SK-N-SH (cell line): ENCODE measurements around the gene CCAR1. TPM values are rescaled to one million over a fixed set of nuclear protein-coding genes. Genes with fewer than 3 reads are reported as not detected.

Experiments used
- CTCF ChIA-PET: fragments of 300-600, 350-600 bp; formaldehyde crosslinking; extraction: SDS; loops from one replicate; lab custom pipeline; 2021; lab: Yijun Ruan, JAX
- POLR2A ChIA-PET: fragments of 350-600 bp; sonication (Branson Sonifier 250); formaldehyde crosslinking; extraction: SDS; loops from one replicate; lab custom pipeline; 2020; ENCODE audit warnings: antibody characterized with exemption, inconsistent platforms; lab: Yijun Ruan, JAX
- DNase-seq: peaks from one replicate; pipeline ENCODE4 v3.0.0; 2012
- H2AFZ ChIP-seq: fragments of 200-600 bp; sonication (generic); 2 replicates; pipeline ENCODE4 v1.8.1; 2016; ENCODE audit warnings: antibody characterized with exemption, mild to moderate bottlenecking, low read depth
- H3F3A ChIP-seq: fragments of 200-600 bp; sonication (generic); replicated peaks from 2 replicates; pipeline ENCODE3; 2016; ENCODE audit warnings: antibody characterized with exemption, mild to moderate bottlenecking; ENCODE audit not compliant: insufficient read depth
- H3K27ac ChIP-seq, 2 experiments: fragments of 200-500 bp in 1 of 2; fragments of 200-600 bp in 1 of 2; sonication (Bioruptor generic) in 1 of 2; sonication (generic), shearing (Covaris generic) in 1 of 2; 2 replicates each; pipeline versions ENCODE4 v1.5.1 to v1.6.1; 2014 to 2016; ENCODE audit warnings: low read depth in 2 of 2, inconsistent platforms in 1 of 2, low read length in 1 of 2, mild to moderate bottlenecking in 1 of 2, mixed read lengths in 1 of 2
- H3K27me3 ChIP-seq: fragments of 200-600 bp; sonication (generic), shearing (Covaris generic); 2 replicates; pipeline ENCODE4 v1.6.1; 2016; ENCODE audit warnings: mixed run types; ENCODE audit not compliant: insufficient read depth
- H3K36me3 ChIP-seq, 2 experiments: fragments of 200-500 bp in 1 of 2; fragments of 200-600 bp in 1 of 2; sonication (Bioruptor generic) in 1 of 2; sonication (generic) in 1 of 2; replicated peaks in 1 of 2; 2 replicates each; pipeline versions ENCODE3 to v1.5.1; 2014 to 2016; ENCODE audit warnings: low read length in 1 of 2, mild to moderate bottlenecking in 1 of 2; ENCODE audit not compliant: insufficient read depth in 2 of 2, control insufficient read depth in 1 of 2
- H3K4me1 ChIP-seq, 2 experiments: fragments of 200-500 bp in 1 of 2; fragments of 200-600 bp in 1 of 2; sonication (Bioruptor generic) in 1 of 2; sonication (generic), shearing (Covaris generic) in 1 of 2; 2 replicates each; pipeline versions ENCODE4 v1.5.1 to v1.6.1; 2014 to 2016; ENCODE audit warnings: low read depth in 1 of 2, low read length in 1 of 2, mixed run types in 1 of 2; ENCODE audit not compliant: insufficient read depth in 2 of 2, control insufficient read depth in 1 of 2
- H3K4me2 ChIP-seq: fragments of 200-600 bp; sonication (generic), shearing (Covaris generic); 2 replicates; pipeline ENCODE4 v1.6.1; 2017; ENCODE audit warnings: mixed run types
- H3K4me3 ChIP-seq, 2 experiments: fragments of 200-500 bp in 1 of 2; fragments of 200-600 bp in 1 of 2; sonication (Bioruptor generic) in 1 of 2; sonication (generic), shearing (Covaris generic) in 1 of 2; 2 replicates each; pipeline versions ENCODE4 v1.5.1 to v1.8.1; 2014 to 2016; ENCODE audit warnings: low read depth in 2 of 2, inconsistent platforms in 1 of 2, low read length in 1 of 2, mild to moderate bottlenecking in 1 of 2, mixed read lengths in 1 of 2, moderate library complexity in 1 of 2
- H3K79me2 ChIP-seq: fragments of 200-600 bp; sonication (generic); 2 replicates; pipeline ENCODE4 v1.8.1; 2017; ENCODE audit warnings: mild to moderate bottlenecking; ENCODE audit not compliant: insufficient read depth
- H3K9ac ChIP-seq: fragments of 200-600 bp; sonication (generic); 2 replicates; pipeline ENCODE4 v1.6.1; 2017; ENCODE audit warnings: mixed run types
- H3K9me2 ChIP-seq: fragments of 200-600 bp; sonication (generic); 2 replicates; pipeline ENCODE4 v1.6.1; 2017; ENCODE audit warnings: mixed run types
- H3K9me3 ChIP-seq: fragments of 200-600 bp; sonication (generic); 2 replicates; pipeline ENCODE4 v1.6.1; 2017; ENCODE audit warnings: mixed run types, mild to moderate bottlenecking, moderate library complexity
- H4K20me1 ChIP-seq: fragments of 200-600 bp; sonication (generic); 2 replicates; pipeline ENCODE4 v1.6.1; 2017; ENCODE audit warnings: mild to moderate bottlenecking, mixed run types; ENCODE audit not compliant: insufficient read depth
- CTCF ChIP-seq: fragments of 200-600 bp; sonication (generic); IDR thresholded peaks from 2 replicates; pipeline ENCODE4 v1.6.1; 2017; ENCODE audit warnings: antibody characterized with exemption, mild to moderate bottlenecking, moderate library complexity
- ELF1 ChIP-seq: IDR thresholded peaks from 2 replicates; pipeline ENCODE4 v1.4.0; 2012
- EZH2phosphoT487 ChIP-seq: fragments of 200-600 bp; sonication (generic); IDR thresholded peaks from 2 replicates; pipeline ENCODE4 v1.6.1; 2017; ENCODE audit warnings: low read depth, mixed run types, mild to moderate bottlenecking, antibody characterized with exemption, moderate library complexity, borderline replicate concordance
- FOXJ3 ChIP-seq: sonication (generic); formaldehyde crosslinking; IDR thresholded peaks from 2 replicates; pipeline ENCODE4 v1.5.1; 2020; ENCODE audit warnings: mild to moderate bottlenecking, missing genetic modification reagents
- FOXM1 ChIP-seq: IDR thresholded peaks from 2 replicates; pipeline ENCODE4 v1.4.0; 2012; ENCODE audit warnings: low read depth, mild to moderate bottlenecking
- GATA2 ChIP-seq: sonication (generic); formaldehyde crosslinking; IDR thresholded peaks from 2 replicates; pipeline ENCODE4 v1.5.0; 2020; ENCODE audit warnings: mild to moderate bottlenecking, missing genetic modification reagents
- IRF3 ChIP-seq: fragments of 150-350 bp; IDR thresholded peaks from 2 replicates; pipeline ENCODE4 v1.6.1; 2016; ENCODE audit warnings: mild to moderate bottlenecking, low read depth, low read length
- MEF2A ChIP-seq: IDR thresholded peaks from 2 replicates; pipeline ENCODE4 v1.4.0; 2012; ENCODE audit warnings: low read depth, borderline replicate concordance
- MXI1 ChIP-seq: IDR thresholded peaks from 2 replicates; pipeline ENCODE4 v1.6.1; 2012; ENCODE audit warnings: mild to moderate bottlenecking, low read depth, low read length, improper control_type of control experiment
- RCOR1 ChIP-seq: fragments of 150-350 bp; IDR thresholded peaks from 2 replicates; pipeline ENCODE4 v1.6.1; 2017; ENCODE audit warnings: antibody characterized with exemption, low read length
- SIN3A ChIP-seq: IDR thresholded peaks from 2 replicates; pipeline ENCODE4 v1.6.1; 2012; ENCODE audit warnings: low read depth, mild to moderate bottlenecking, low read length, moderate library complexity, borderline replicate concordance
- TAF1 ChIP-seq: IDR thresholded peaks from 2 replicates; pipeline ENCODE4 v1.6.1; 2012; ENCODE audit warnings: low read depth, mild to moderate bottlenecking, low read length, moderate library complexity, borderline replicate concordance
- TCF12 ChIP-seq: IDR thresholded peaks from 2 replicates; pipeline ENCODE4 v1.4.0; 2012
- TEAD4 ChIP-seq: IDR thresholded peaks from 2 replicates; pipeline ENCODE4 v1.4.0; 2012; ENCODE audit warnings: mild to moderate bottlenecking, borderline replicate concordance; ENCODE audit not compliant: insufficient read depth
- YY1 ChIP-seq: IDR thresholded peaks from 2 replicates; pipeline ENCODE4 v1.4.0; 2012; ENCODE audit warnings: low read depth, mild to moderate bottlenecking
- WGBS: methylation state at CpG from one replicate; pipeline ENCODE4 v1.1.6; 2017; ENCODE audit warnings: low lambda C conversion rate; 5-methylcytosine and 5-hydroxymethylcytosine counted together
- polyA plus RNA-seq, 3 experiments: library from polyadenylated mRNA; depleted of rRNA; stranded (reverse); fragments of >200 nt; gene quantifications; 2 replicates each; pipeline ENCODE4 v1.2.3, GENCODE V29; 2012
- TF ChIP-seq, protein P1 (sequence below): IDR thresholded peaks from 2 replicates; pipeline ENCODE4 v1.4.0; 2012; ENCODE audit warnings: low read depth, borderline replicate concordance
- TF ChIP-seq, protein P2 (sequence below): IDR thresholded peaks from 2 replicates; pipeline ENCODE4 v1.4.0; 2012; ENCODE audit warnings: low read depth
- TF ChIP-seq, protein P3 (sequence below): IDR thresholded peaks from 2 replicates; pipeline ENCODE4 v1.4.0; 2012; ENCODE audit warnings: low read depth, borderline replicate concordance
- TF ChIP-seq, protein P4 (sequence below): IDR thresholded peaks from 2 replicates; pipeline ENCODE4; 2012

Gene CCAR1, protein sequence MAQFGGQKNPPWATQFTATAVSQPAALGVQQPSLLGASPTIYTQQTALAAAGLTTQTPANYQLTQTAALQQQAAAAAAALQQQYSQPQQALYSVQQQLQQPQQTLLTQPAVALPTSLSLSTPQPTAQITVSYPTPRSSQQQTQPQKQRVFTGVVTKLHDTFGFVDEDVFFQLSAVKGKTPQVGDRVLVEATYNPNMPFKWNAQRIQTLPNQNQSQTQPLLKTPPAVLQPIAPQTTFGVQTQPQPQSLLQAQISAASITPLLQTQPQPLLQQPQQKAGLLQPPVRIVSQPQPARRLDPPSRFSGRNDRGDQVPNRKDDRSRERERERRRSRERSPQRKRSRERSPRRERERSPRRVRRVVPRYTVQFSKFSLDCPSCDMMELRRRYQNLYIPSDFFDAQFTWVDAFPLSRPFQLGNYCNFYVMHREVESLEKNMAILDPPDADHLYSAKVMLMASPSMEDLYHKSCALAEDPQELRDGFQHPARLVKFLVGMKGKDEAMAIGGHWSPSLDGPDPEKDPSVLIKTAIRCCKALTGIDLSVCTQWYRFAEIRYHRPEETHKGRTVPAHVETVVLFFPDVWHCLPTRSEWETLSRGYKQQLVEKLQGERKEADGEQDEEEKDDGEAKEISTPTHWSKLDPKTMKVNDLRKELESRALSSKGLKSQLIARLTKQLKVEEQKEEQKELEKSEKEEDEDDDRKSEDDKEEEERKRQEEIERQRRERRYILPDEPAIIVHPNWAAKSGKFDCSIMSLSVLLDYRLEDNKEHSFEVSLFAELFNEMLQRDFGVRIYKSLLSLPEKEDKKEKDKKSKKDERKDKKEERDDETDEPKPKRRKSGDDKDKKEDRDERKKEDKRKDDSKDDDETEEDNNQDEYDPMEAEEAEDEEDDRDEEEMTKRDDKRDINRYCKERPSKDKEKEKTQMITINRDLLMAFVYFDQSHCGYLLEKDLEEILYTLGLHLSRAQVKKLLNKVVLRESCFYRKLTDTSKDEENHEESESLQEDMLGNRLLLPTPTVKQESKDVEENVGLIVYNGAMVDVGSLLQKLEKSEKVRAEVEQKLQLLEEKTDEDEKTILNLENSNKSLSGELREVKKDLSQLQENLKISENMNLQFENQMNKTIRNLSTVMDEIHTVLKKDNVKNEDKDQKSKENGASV
- 25.7 and 27.5 TPM in 2 replicates for polyA plus RNA-seq (2012; rRNA removed)
- 25.2 and 25.9 TPM in 2 replicates for polyA plus RNA-seq (2012; cell fraction: cytosol; rRNA removed)
- 37.0 and 92.3 TPM in 2 replicates for polyA plus RNA-seq (2012; cell fraction: nucleus; rRNA removed)

- Histone ChIP-seq H3K9me2 (no peaks in the 10 kb centered on the region), H3K9me3 (no peaks in the 10 kb centered on the region), H3K79me2 (peaks cover 50% of the 10 kb centered on the region), H3K9ac (peak within 1 kb of the TSS; percentile 97), H3K4me2 (peak within 1 kb of the TSS; percentile 75), H2AFZ (peak within 1 kb of the TSS; percentile 99), H3K36me3 (peaks cover 2 to 30% of the 10 kb centered on the region in 2 experiments), H3K27ac (peak within 1 kb of the TSS; percentile 78 to 87), H4K20me1 (no peaks in the 10 kb centered on the region), H3K4me1 (peaks cover 4 to 5% of the 10 kb centered on the region in 2 experiments; a peak in 1 of 4 replicates), H3K4me3 (peak within 1 kb of the TSS; percentile 71 to 89), H3K27me3 (no peaks in the 10 kb centered on the region), H3F3A (peaks cover 16% of the 10 kb centered on the region)
- CTCF ChIA-PET: no interaction called here
- WGBS: 1% methylated on average over 40 of the region's 72 CpGs
- peak; percentile 95 for DNase-seq
- POLR2A ChIA-PET: interaction anchor here (1.0 to 2.3 kb wide), 5 partner anchors 10 to 249 kb away, joined by 3 to 9 read pairs (median 3); partner anchors contain the start of gene DNA2
- TF ChIP-seq, protein P1, sequence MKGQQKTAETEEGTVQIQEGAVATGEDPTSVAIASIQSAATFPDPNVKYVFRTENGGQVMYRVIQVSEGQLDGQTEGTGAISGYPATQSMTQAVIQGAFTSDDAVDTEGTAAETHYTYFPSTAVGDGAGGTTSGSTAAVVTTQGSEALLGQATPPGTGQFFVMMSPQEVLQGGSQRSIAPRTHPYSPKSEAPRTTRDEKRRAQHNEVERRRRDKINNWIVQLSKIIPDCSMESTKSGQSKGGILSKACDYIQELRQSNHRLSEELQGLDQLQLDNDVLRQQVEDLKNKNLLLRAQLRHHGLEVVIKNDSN: peak; percentile 93
- TF ChIP-seq, protein P2, sequence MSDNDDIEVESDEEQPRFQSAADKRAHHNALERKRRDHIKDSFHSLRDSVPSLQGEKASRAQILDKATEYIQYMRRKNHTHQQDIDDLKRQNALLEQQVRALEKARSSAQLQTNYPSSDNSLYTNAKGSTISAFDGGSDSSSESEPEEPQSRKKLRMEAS: peak; percentile 92
- TF ChIP-seq TCF12: no peak
- TF ChIP-seq TEAD4: 0 out of 2 replicates have a peak, but pooled peaks have one; percentile 8
- TF ChIP-seq TAF1: peak; percentile 40; the same call in 1 of the 2 replicates
- no peak for TF ChIP-seq GATA2
- no peak for TF ChIP-seq RCOR1
- TF ChIP-seq MEF2A: no peak
- peak; percentile 43; the same call in 1 of the 2 replicates for TF ChIP-seq MXI1
- TF ChIP-seq FOXM1: 0 out of 2 replicates have a peak, but pooled peaks have one; percentile 21
- TF ChIP-seq SIN3A: 0 out of 2 replicates have a peak, but pooled peaks have one; percentile 15
- TF ChIP-seq, protein P3, sequence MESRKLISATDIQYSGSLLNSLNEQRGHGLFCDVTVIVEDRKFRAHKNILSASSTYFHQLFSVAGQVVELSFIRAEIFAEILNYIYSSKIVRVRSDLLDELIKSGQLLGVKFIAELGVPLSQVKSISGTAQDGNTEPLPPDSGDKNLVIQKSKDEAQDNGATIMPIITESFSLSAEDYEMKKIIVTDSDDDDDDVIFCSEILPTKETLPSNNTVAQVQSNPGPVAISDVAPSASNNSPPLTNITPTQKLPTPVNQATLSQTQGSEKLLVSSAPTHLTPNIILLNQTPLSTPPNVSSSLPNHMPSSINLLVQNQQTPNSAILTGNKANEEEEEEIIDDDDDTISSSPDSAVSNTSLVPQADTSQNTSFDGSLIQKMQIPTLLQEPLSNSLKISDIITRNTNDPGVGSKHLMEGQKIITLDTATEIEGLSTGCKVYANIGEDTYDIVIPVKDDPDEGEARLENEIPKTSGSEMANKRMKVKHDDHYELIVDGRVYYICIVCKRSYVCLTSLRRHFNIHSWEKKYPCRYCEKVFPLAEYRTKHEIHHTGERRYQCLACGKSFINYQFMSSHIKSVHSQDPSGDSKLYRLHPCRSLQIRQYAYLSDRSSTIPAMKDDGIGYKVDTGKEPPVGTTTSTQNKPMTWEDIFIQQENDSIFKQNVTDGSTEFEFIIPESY: no peak
- no peak for TF ChIP-seq EZH2phosphoT487
- TF ChIP-seq, protein P4, sequence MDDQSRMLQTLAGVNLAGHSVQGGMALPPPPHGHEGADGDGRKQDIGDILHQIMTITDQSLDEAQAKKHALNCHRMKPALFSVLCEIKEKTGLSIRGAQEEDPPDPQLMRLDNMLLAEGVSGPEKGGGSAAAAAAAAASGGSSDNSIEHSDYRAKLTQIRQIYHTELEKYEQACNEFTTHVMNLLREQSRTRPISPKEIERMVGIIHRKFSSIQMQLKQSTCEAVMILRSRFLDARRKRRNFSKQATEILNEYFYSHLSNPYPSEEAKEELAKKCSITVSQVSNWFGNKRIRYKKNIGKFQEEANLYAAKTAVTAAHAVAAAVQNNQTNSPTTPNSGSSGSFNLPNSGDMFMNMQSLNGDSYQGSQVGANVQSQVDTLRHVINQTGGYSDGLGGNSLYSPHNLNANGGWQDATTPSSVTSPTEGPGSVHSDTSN: peak; percentile 3; the same call in 1 of the 2 replicates
- TF ChIP-seq YY1: peak; percentile 90
- no peak for TF ChIP-seq CTCF
- 0 out of 2 replicates have a peak, but pooled peaks have one; percentile 34 for TF ChIP-seq ELF1
- TF ChIP-seq IRF3: no peak
- TF ChIP-seq FOXJ3: no peak
Observed at GRCh38 chr10:68720793-68721672, at the start of gene CCAR1. Gene CCAR1 (plus strand): TSS chr10:68721239. CDS start chr10:68722505, 1,266 bp downstream.
